ENCODE measurements around the gene EDEM3.

EDEM3 gene

DNA sequence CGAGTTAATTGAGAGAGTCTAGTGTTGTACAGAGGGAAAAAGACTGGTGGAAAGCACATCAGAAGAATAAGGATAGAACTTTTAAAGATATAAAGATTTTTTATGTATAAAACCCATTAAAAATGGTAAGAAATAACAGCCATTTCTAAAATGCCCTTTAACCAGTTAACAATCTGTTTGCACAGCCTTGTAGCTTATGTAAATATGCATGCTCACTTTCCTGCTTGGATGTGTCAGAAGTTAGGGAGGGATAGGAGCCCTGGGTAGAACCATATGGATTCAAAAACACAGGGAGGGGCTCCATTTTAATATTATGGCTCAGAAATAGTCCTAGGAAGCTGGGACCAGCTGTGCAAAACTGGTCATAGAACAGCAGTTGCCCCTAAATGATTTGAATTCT, 4.5 kb upstream of the EDEM3 start:
- no peak for FAIRE-seq
- no peak for DNase-seq (ENCODE audit: insufficient read length, low spot score)
- no peak for TF ChIP-seq POLR2A (IDR thresholded peaks at IDR 0.05; ENCODE audit: low read depth, low read length)

DNA sequence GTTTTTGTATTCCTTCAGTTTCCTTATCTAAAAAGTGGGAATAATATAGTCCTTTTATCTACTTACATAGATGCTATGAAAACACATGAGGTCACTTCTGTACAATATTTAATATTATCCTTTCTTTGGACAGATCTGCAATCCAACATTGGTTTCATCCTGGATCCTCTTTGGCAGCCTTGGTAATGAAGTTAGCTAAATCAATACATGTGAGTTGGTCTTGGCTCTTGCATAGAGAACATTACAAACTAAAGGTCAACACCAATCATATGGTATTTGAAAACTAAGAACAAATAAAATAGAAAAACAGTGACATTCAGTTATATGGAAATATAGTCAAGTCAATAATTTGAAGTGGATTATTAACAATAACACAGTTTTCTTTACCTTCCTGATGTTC, 3.2 kb upstream of the EDEM3 start:
- FAIRE-seq (no peak), DNase-seq (ENCODE audit: insufficient read length, low spot score) (no peak)
- TF ChIP-seq POLR2A (IDR thresholded peaks at IDR 0.05; ENCODE audit: low read depth, low read length), result no peak

DNA sequence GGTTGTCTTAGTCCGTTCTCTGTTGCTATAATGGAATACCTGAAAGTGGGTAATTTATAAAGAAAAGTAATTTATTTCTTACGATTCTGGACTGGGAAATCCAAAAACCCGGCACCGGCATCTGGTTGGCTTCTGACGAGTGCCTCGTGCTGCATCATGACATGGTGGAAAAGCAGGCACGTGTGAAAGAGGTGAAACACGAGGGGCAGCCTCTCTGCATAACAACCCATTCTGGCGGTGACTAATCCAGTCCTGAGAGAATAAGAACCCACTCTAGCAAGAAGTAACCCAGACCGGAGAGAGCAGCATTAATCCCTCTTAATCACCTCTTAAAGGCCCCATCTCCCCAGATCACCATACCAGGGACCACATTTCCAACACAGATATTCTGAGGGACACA, 2.7 kb upstream of the EDEM3 start:
- no peak for DNase-seq (ENCODE audit: insufficient read length, low spot score)
- no peak for FAIRE-seq
- no peak for TF ChIP-seq POLR2A (IDR thresholded peaks at IDR 0.05; ENCODE audit: low read depth, low read length)

DNA sequence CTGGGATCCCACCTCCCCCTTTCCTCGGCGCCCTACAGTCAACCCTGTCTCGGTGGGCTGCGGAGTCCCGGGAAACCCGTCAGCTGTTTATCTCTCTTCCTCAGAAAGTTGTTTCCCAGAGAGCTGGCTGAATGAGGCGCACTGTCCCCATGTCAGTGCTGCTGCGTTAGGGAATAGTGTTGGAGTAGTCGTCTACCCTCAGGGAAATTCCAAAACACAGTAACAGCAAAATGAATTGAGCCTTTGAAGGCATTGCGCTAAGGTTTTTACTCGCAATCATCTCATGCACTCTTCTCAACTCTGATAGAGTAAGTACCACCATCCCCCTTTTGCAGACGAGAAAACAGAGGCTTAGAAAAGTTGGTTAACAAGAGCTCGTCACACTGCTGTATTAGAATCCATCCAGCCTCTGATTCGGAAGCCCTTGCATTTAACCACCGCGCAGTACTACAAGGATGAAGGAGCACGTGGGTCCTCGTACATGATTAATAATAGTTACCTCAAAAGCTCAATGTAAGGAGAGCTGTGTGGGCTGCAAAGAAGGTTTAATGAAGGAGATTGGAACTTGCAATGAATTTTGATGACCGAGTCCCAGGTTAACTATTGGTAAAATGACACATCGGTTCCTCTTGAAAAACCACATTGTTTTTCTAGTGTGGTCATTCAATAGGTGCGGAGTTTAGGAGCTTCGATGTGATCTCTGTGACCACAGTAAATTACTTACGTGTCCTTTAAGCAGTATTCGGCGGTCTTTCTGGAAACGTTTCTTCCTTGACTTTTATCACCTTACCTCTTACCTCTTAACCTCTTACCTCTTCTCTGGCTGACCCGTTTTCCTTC, 788 bp upstream of the EDEM3 start:
- TF ChIP-seq POLR2A (IDR thresholded peaks at IDR 0.05; ENCODE audit: low read depth, low read length), result no peak; the same call in 1 of the 2 replicates
- DNase-seq (ENCODE audit: insufficient read length, low spot score), result peak; percentile 10
- peak; percentile 50 for FAIRE-seq

DNA sequence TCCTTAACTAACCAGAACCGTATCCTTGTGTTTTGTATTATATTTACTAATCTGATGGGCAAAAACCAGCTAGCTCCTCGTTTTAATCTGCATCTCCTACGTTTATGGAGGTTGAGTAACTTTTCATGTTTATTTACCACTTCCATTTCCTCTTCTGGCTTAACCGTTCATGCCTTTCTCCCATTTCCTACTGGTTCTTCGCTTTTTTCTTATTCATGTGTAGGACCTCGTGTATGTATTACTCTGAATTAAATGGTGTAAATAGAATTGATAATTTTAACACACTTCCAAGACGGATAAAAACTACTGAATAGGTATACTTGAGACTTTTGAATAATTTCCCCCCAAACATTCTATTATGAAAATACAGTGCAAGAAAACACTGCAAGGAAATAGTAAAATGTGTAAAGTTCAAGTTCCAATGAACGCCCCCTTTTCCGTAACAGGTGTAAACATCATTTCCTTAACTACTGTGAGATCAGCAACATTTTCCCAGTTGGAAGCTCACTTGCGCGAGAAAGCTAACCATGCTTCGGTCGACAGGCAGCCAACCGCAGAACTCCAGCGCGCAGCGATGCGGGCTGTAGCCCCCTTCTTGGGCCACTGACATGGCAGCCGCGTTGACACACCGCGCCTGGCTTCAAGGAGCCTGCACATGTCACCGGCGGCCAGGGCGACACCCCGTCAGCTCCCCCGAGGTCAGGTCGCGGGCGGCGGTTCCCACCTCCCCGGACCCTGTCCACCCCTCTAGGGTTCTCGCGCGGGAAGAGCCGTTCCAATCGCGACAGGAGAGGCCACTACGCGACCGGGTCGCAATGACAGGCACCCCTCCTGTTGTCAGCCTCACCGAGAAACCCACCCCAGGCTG, 816 bp downstream of the EDEM3 start:
- peak; percentile 6 for FAIRE-seq
- peak; percentile 16 for DNase-seq (ENCODE audit: insufficient read length, low spot score)
- no peak for TF ChIP-seq POLR2A (IDR thresholded peaks at IDR 0.05; ENCODE audit: low read depth, low read length)

DNA sequence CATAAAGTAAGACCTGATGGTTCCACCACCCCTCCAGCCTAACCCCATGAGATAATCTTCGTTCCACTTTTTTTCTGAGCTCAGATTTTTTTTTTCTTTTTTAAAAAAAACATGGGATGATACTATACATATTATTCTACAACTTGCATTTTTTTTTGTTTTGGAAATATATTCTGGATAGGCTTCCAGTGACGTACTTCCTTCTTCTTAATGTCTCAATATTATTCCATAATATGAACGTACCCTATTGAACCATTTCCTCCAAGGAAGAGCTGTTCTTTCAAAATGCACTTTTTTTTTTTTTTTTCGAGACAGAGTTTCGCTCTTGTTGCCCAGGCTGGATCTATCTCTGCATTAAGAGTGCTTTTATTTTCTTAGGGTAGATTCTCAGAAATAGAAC, 1.5 kb downstream of the EDEM3 start:
- FAIRE-seq, result no peak
- TF ChIP-seq POLR2A (IDR thresholded peaks at IDR 0.05; ENCODE audit: low read depth, low read length), result no peak
- DNase-seq (ENCODE audit: insufficient read length, low spot score), result no peak

DNA sequence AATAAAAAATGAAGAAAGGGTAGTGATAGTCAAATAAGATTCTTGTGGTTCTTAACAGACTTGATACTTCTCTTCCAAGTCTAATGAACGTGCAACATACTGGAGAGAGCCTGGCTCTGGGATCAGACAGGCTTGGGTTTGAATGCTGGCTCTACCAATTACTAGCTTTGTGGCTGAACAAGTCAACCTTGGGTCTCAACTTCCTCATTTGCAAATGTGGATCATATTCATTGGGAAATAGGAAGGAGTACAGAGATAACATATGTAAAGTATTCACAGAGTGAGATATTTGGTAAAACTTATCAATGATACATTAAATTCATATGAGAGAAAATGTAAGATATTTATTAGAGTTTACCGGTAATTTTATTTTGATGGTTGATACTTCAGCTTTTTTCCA, 2.0 kb downstream of the EDEM3 start:
- DNase-seq (ENCODE audit: insufficient read length, low spot score), result no peak
- no peak for TF ChIP-seq POLR2A (IDR thresholded peaks at IDR 0.05; ENCODE audit: low read depth, low read length)
- FAIRE-seq, result no peak

DNA sequence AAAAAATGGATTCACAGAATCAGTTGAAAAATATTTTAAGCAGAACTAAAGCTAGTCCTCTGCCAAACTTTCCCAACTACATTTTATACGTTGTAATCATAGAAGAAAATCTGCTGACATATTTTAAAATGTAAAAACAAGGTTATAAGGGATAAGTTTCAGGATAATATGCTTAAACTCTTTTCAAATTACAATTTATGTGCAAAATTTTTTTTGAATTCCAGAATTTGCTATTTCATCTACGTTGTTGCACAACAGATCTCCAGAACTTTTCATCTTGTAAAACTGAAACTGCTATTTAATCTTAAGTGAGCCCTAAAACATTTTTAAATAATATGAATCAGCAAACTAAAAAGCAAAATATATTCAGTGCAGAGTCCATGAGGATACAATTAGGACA, 5.9 kb downstream of the EDEM3 start:
- FAIRE-seq (no peak), DNase-seq (ENCODE audit: insufficient read length, low spot score) (no peak)
- TF ChIP-seq POLR2A (IDR thresholded peaks at IDR 0.05; ENCODE audit: low read depth, low read length), result no peak

DNA sequence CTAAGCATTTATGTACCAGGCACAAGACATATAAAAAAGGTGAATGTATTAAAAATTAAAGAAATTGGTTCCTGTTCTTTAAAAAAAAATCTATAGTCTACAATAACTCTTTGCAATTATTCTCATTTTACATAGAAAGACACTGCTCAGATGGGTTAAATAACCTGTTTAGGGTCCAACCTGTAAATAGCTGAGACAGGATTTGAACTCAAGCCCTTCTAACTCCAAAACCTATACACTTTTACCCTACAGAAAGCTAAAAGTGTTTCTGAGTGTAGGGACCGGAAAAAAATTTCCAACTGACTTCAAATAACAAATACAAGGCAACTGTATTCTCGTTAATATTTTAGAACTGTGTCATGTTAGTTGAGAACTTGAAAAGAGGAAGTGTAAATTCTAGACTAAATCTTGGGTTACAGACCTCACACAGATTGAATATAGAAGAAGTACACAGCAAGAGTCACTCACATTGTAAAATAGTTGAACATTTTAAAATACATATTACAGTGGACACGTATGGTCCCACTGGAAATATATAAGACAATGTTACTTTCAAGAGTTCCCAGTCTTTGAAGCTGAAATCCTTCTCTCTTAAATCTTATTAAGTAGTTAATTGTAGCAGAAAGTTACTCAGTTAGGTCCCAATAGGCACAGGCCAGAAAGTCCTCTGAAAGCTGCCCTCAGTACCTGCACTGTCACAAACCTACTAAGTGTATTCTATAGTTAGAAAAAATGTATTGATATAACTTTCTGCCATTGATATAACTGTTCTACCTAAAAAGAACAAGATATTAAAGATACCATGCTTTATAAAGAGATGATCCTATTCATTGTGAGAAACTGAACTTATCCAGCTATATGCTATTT, 7.3 kb downstream of the EDEM3 start:
- DNase-seq (ENCODE audit: insufficient read length, low spot score) (no peak), FAIRE-seq (no peak)
- TF ChIP-seq POLR2A (IDR thresholded peaks at IDR 0.05; ENCODE audit: low read depth, low read length), result no peak

DNA sequence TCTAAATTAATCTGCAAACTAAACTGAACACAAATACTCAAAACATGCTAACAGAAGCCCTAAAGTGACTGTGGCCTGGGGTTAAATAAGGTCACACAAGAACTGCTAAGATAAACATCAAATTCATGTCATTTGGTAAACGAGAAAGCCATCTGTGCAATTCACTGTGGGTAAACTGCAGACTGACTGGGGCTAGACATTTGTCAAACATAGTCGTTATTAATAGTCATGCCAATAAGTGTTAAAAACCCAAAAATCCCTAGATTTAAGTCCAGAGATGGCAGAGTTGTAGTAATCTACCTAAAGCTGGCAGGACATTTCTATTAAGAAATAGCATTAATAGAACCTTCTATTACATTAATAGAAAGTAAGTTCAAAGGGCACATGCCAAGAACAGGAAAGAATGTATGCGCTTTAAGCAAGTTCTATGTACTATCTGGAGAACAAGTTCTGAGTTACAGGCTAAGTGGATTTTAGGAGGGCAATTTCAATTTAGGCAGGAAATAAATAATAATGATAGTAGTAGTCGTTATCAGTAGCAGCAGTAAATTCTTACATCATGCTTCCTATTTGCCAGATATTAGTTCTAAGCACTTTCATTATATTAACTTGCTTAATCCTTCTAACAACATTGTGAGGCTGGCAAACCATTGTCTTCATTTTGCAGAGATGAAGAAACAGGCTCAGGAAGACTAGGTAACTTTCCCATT, 8.6 kb downstream of the EDEM3 start:
- TF ChIP-seq POLR2A (IDR thresholded peaks at IDR 0.05; ENCODE audit: low read depth, low read length), result no peak
- no peak for FAIRE-seq
- no peak for DNase-seq (ENCODE audit: insufficient read length, low spot score)

DNA sequence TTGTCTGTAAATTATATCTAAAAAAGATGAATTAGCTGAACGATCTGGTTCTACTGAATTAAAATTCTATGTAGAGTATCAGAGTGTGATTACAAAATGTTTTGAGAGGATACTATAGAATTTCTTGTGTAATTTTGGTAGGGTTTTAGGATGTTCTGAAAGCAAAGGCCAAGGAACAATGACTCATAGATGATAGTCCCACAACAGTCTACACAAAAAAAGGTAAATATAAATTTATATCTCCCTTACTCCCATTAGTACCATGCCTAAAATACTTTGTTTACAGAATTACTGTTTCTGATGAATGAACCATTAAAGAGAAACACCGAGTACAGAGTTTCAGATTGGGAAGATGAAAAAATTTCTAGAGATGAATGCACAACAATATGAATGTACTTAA, 9.5 kb downstream of the EDEM3 start:
- no peak for TF ChIP-seq POLR2A (IDR thresholded peaks at IDR 0.05; ENCODE audit: low read depth, low read length)
- DNase-seq (ENCODE audit: insufficient read length, low spot score) (no peak), FAIRE-seq (no peak)

DNA sequence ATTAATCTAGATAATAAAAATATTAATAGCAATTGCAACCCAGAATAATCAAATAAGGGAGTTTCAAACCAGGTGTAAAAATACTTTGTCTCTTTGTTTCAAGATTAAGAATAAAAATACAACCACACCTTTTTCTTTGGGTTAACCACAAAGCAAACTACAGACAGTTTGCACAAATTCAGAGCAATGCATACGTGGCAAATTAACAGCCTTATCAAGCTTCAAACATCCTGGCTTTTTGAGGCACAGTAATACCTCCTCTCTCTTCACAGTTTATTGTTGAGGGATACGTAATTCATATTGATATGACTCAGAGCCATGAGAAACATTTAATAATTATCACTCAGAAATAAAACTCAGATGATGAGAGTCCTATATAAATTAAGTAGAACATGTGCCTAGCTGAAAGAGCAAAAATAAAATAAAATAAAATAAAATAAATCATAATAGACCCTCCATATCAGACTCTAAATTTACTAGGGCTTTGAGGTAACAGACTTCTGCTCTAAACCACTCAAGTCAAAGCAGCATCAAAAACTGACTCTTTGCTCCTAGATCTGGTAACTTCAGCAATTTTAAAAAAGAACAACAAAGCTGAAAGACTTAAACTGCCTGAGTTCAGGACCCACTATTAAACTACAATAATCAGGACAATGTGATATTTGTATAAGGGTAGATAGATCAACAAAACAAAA, 11.4 kb downstream of the EDEM3 start:
- no peak for TF ChIP-seq POLR2A (IDR thresholded peaks at IDR 0.05; ENCODE audit: low read depth, low read length)
- no peak for DNase-seq (ENCODE audit: insufficient read length, low spot score)
- peak; percentile 30 for FAIRE-seq

DNA sequence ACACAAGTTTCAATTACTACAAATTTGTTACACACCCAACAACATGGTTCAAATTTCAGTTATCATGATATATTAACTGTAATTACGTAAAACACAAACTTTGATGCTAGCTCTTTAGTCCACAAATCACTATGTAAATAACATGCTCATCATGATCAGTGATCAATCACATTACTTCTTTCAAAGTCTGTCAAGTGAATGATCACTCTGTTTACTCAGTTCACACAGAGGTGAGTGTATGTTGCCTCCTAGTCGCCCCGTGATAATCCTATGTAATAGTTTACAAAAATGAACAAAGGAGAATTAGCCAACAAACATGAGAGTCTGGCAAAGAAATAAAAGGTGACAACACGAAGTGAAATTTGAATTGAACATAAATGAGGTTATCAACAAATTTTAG, 14.3 kb downstream of the EDEM3 start:
- TF ChIP-seq POLR2A (IDR thresholded peaks at IDR 0.05; ENCODE audit: low read depth, low read length), result no peak
- DNase-seq (ENCODE audit: insufficient read length, low spot score) (no peak), FAIRE-seq (peak; percentile 76)

Measured in H54 (cell line).